Mesenchymal stem cell (in vitro differentiated cells and primary cell): ENCODE measurements around the gene PCNT.
"Not testable (repeated sequence)": the region's sequence is repeated elsewhere in the genome, so short reads cannot be mapped to it uniquely, and the experiment has no call there.

ENCODE experiments used
- DNase-seq: peaks from one replicate; pipeline ENCODE4 v3.0.0-alpha.2; 2013
- H2AFZ ChIP-seq: one replicate; pipeline ENCODE4 v1.6.1; 2013; ENCODE audit warnings: low read depth, mild to moderate bottlenecking, control low read depth, inconsistent platforms, low read length, moderate library complexity
- H2AK5ac ChIP-seq: 2 replicates; pipeline ENCODE4 v1.6.1; 2013; ENCODE audit warnings: low read length, moderate library complexity, mild to moderate bottlenecking, inconsistent platforms; ENCODE audit not compliant: severe bottlenecking
- H2BK120ac ChIP-seq: one replicate; pipeline ENCODE4 v1.6.1; 2013; ENCODE audit warnings: low read depth, mild to moderate bottlenecking, inconsistent platforms, low read length, moderate library complexity
- H2BK12ac ChIP-seq, 2 experiments: one replicate each; pipeline ENCODE4 v1.6.1; 2013; ENCODE audit warnings: inconsistent platforms in 2 of 2, low read length in 2 of 2, mild to moderate bottlenecking in 2 of 2, moderate library complexity in 2 of 2, control low read depth in 1 of 2
- H2BK15ac ChIP-seq: one replicate; pipeline ENCODE4 v1.6.1; 2013; ENCODE audit warnings: mild to moderate bottlenecking, low read depth, inconsistent platforms; ENCODE audit not compliant: poor library complexity, severe bottlenecking
- H2BK5ac ChIP-seq: 2 replicates; pipeline ENCODE4 v1.6.1; 2013; ENCODE audit warnings: low read depth, mild to moderate bottlenecking, low read length, control low read depth, inconsistent platforms; ENCODE audit not compliant: poor library complexity, severe bottlenecking
- H3K14ac ChIP-seq, 2 experiments: one replicate each; pipeline ENCODE4 v1.6.1; 2013; ENCODE audit warnings: inconsistent platforms in 2 of 2, low read length in 2 of 2, control low read depth in 1 of 2, mild to moderate bottlenecking in 1 of 2, moderate library complexity in 1 of 2
- H3K18ac ChIP-seq, 2 experiments: one replicate each; pipeline ENCODE4 v1.6.1; 2013; ENCODE audit warnings: inconsistent platforms in 2 of 2, low read length in 2 of 2, control low read depth in 1 of 2, low read depth in 1 of 2, mild to moderate bottlenecking in 1 of 2
- H3K23ac ChIP-seq, 2 experiments: one replicate each; pipeline ENCODE4 v1.6.1; 2013; ENCODE audit warnings: inconsistent platforms in 2 of 2, low read length in 2 of 2, mild to moderate bottlenecking in 2 of 2, moderate library complexity in 2 of 2, control low read depth in 1 of 2
- H3K27ac ChIP-seq: 2 replicates; pipeline ENCODE4 v1.5.1; 2013; ENCODE audit warnings: mild to moderate bottlenecking, moderate library complexity, low read length, control low read depth, inconsistent platforms; ENCODE audit not compliant: poor library complexity, severe bottlenecking
- H3K27me3 ChIP-seq, 2 experiments: 2 replicates each; pipeline versions ENCODE4 v1.6.1 to v1.7.0; 2013; ENCODE audit warnings: low read length in 2 of 2, mild to moderate bottlenecking in 2 of 2, moderate library complexity in 2 of 2, control low read depth in 1 of 2, inconsistent platforms in 1 of 2; ENCODE audit not compliant: control insufficient read depth in 1 of 2, insufficient read depth in 1 of 2
- H3K36me3 ChIP-seq, 2 experiments: 2 replicates each; pipeline versions ENCODE4 v1.6.1 to v1.7.0; 2013; ENCODE audit warnings: low read length in 2 of 2, control low read depth in 1 of 2, inconsistent platforms in 1 of 2, low read depth in 1 of 2, mild to moderate bottlenecking in 1 of 2; ENCODE audit not compliant: insufficient read depth in 2 of 2, control insufficient read depth in 1 of 2
- H3K4ac ChIP-seq, 2 experiments: one replicate each; pipeline ENCODE4 v1.6.1; 2013; ENCODE audit warnings: inconsistent platforms in 2 of 2, low read length in 2 of 2, mild to moderate bottlenecking in 2 of 2, moderate library complexity in 2 of 2, control low read depth in 1 of 2, low read depth in 1 of 2
- H3K4me1 ChIP-seq: 2 replicates; pipeline ENCODE4 v1.6.1; 2013; ENCODE audit warnings: low read depth, low read length, control low read depth; ENCODE audit not compliant: control insufficient read depth, insufficient read depth
- H3K4me2 ChIP-seq: 2 replicates; pipeline ENCODE4 v1.6.1; 2013; ENCODE audit warnings: low read length, mild to moderate bottlenecking, inconsistent platforms; ENCODE audit not compliant: poor library complexity, severe bottlenecking
- H3K4me3 ChIP-seq, 2 experiments: 2 replicates each; pipeline versions ENCODE4 v1.5.1 to v1.7.0; 2013; ENCODE audit warnings: low read length in 2 of 2, mild to moderate bottlenecking in 2 of 2, control low read depth in 1 of 2, low read depth in 1 of 2; ENCODE audit not compliant: insufficient read depth in 1 of 2
- H3K79me1 ChIP-seq: replicated peaks from 2 replicates; pipeline ENCODE4 v1.6.1; 2013; ENCODE audit warnings: mild to moderate bottlenecking, control low read depth, low read length, inconsistent platforms; ENCODE audit not compliant: poor library complexity, severe bottlenecking
- H3K9ac ChIP-seq: 2 replicates; pipeline ENCODE4 v1.7.0; 2013; ENCODE audit warnings: mild to moderate bottlenecking, low read length, moderate library complexity
- H3K9me3 ChIP-seq: 2 replicates; pipeline ENCODE4 v1.7.0; 2013; ENCODE audit warnings: mild to moderate bottlenecking, low read length; ENCODE audit not compliant: control insufficient read depth
- H4K8ac ChIP-seq: one replicate; pipeline ENCODE4 v1.6.1; 2013; ENCODE audit warnings: inconsistent platforms, mild to moderate bottlenecking, low read length, moderate library complexity
- H4K91ac ChIP-seq: one replicate; pipeline ENCODE4 v1.6.1; 2013; ENCODE audit warnings: mild to moderate bottlenecking, low read length, inconsistent platforms
- WGBS: methylation state at CpG from one replicate; pipeline ENCODE4 v1.1.7; 2013; ENCODE audit warnings: mixed read lengths; 5-methylcytosine and 5-hydroxymethylcytosine counted together

Gene PCNT

GRCh38 chr21:46403234-46403811 lies 79.4 kb downstream of the PCNT start:
- H3K79me1 ChIP-seq: peaks cover 18% of the 10 kb centered on the region
- not testable (repeated sequence) for H2AK5ac ChIP-seq, H4K91ac ChIP-seq, H3K9ac ChIP-seq, H3K4me3 ChIP-seq, DNase-seq, H3K9me3 ChIP-seq, H3K4me1 ChIP-seq, H3K18ac ChIP-seq, H3K4ac ChIP-seq, H2BK5ac ChIP-seq, H2BK120ac ChIP-seq, H3K23ac ChIP-seq, H2AFZ ChIP-seq, H2BK15ac ChIP-seq, H3K14ac ChIP-seq, H3K27ac ChIP-seq, H3K27me3 ChIP-seq, H3K4me2 ChIP-seq, H2BK12ac ChIP-seq, H4K8ac ChIP-seq
- peaks cover 50 to 64% of the 10 kb centered on the region in 2 experiments for H3K36me3 ChIP-seq
- 98% methylated on average over 47 of the region's 47 CpGs for WGBS

GRCh38 chr21:46404306-46404705 lies 80.3 kb downstream of the PCNT start:
- Histone ChIP-seq H2BK12ac (no peak overlapping the region), H2AFZ (no peak overlapping the region), H2BK5ac (no peak overlapping the region), H3K4ac (no peak overlapping the region), H3K9ac (no peak overlapping the region), H3K23ac (no peak overlapping the region), H3K4me3 (no peak overlapping the region), H3K4me2 (no peak overlapping the region), H3K27ac (no peak overlapping the region), H4K91ac (no peak overlapping the region), H3K36me3 (peaks cover 42 to 59% of the 10 kb centered on the region in 2 experiments), H2AK5ac (no peak overlapping the region), H3K4me1 (no peaks in the 10 kb centered on the region), H3K9me3 (no peaks in the 10 kb centered on the region), H3K18ac (no peak overlapping the region), H2BK15ac (no peak overlapping the region), H3K79me1 (peaks cover 13% of the 10 kb centered on the region), H4K8ac (no peak overlapping the region), H3K27me3 (no peaks in the 10 kb centered on the region), H2BK120ac (no peak overlapping the region), H3K14ac (no peak overlapping the region)
- no peak for DNase-seq
- WGBS: 99% methylated on average over 8 of the region's 14 CpGs

- H3K9me3 ChIP-seq: no peaks in the 10 kb centered on the region
- no peak overlapping the region for H3K9ac ChIP-seq
- no peaks in the 10 kb centered on the region for H3K4me1 ChIP-seq
- H4K91ac ChIP-seq: no peak overlapping the region
- H3K79me1 ChIP-seq: peaks cover 8% of the 10 kb centered on the region
- 100% methylated on average over 4 of the region's 8 CpGs for WGBS
- no peak overlapping the region for H2BK12ac ChIP-seq
- no peak overlapping the region for H2AFZ ChIP-seq
- H4K8ac ChIP-seq: no peak overlapping the region
- H3K36me3 ChIP-seq: peaks cover 41 to 56% of the 10 kb centered on the region in 2 experiments
- no peak overlapping the region for H2BK5ac ChIP-seq
- H3K18ac ChIP-seq: no peak overlapping the region
- H3K27ac ChIP-seq: no peak overlapping the region
- H2BK15ac ChIP-seq: no peak overlapping the region
- DNase-seq: no peak
- H3K4me2 ChIP-seq: no peak overlapping the region
- no peak overlapping the region for H3K4me3 ChIP-seq
- H3K14ac ChIP-seq: no peak overlapping the region
- H2BK120ac ChIP-seq: no peak overlapping the region
- H2AK5ac ChIP-seq: no peak overlapping the region
- H3K4ac ChIP-seq: no peak overlapping the region
- no peak overlapping the region for H3K23ac ChIP-seq
- no peaks in the 10 kb centered on the region for H3K27me3 ChIP-seq
Measured at GRCh38 chr21:46406001-46406400, 82.0 kb downstream of the PCNT start.

GRCh38 chr21:46409641-46410406 lies 85.9 kb downstream of the PCNT start:
- H4K8ac ChIP-seq: no peak overlapping the region
- H2BK120ac ChIP-seq: no peak overlapping the region
- H3K9ac ChIP-seq: no peak overlapping the region
- H2BK15ac ChIP-seq: no peak overlapping the region
- no peak overlapping the region for H4K91ac ChIP-seq
- H2BK5ac ChIP-seq: no peak overlapping the region
- H3K9me3 ChIP-seq: no peaks in the 10 kb centered on the region
- H2AK5ac ChIP-seq: no peak overlapping the region
- H2AFZ ChIP-seq: no peak overlapping the region
- no peak overlapping the region for H3K4me3 ChIP-seq
- no peak overlapping the region for H3K14ac ChIP-seq
- no peak overlapping the region for H3K27ac ChIP-seq
- no peak overlapping the region for H3K4me2 ChIP-seq
- no peak overlapping the region for H3K18ac ChIP-seq
- 98% methylated on average over 32 of the region's 32 CpGs for WGBS
- DNase-seq: no peak
- H3K23ac ChIP-seq: no peak overlapping the region
- H3K4ac ChIP-seq: no peak overlapping the region
- no peaks in the 10 kb centered on the region for H3K4me1 ChIP-seq
- peaks cover 41 to 48% of the 10 kb centered on the region in 2 experiments for H3K36me3 ChIP-seq
- H3K79me1 ChIP-seq: peaks cover 7% of the 10 kb centered on the region
- H2BK12ac ChIP-seq: no peak overlapping the region
- no peaks in the 10 kb centered on the region for H3K27me3 ChIP-seq
